ENCODE results near the gene CLDN22. TPM values are rescaled to one million over a fixed set of nuclear protein-coding genes. Genes with fewer than 3 reads are reported as not detected.

The CLDN22 gene
- total and polyA plus RNA-seq, 2 donors (not counting 1 experiment from before 2014, with no cell fraction given) = not detected

GRCh38 chr4:183356931-183357675, 37.0 kb upstream of the CLDN22 start:
- Mint-ChIP-seq H3K4me1 (no peaks in the 10 kb centered on the region), H3K9me3 (ENCODE audit: insufficient read depth) (no peaks in the 10 kb centered on the region), H3K27me3 (peaks cover 19% of the 10 kb centered on the region), H3K27ac (no peak overlapping the region), H3K4me3 (no peak overlapping the region)
- Histone ChIP-seq H3K4me2 (replicated peaks; ENCODE audit: low read depth, low read length, poor library complexity, severe bottlenecking) (no peak overlapping the region), H3K36me3 (replicated peaks in 1 of 2; ENCODE audit: control extremely low read depth in 1 of 2, control insufficient read depth in 1 of 2, extremely low read depth in 1 of 2, insufficient read depth in 2 of 2, low read length in 1 of 2) (no peaks in the 10 kb centered on the region), H3K4me1 (ENCODE audit: control insufficient read depth in 2 of 2, insufficient read depth in 2 of 2, low read length in 2 of 2) (no peaks in the 10 kb centered on the region), H3K27me3 (replicated peaks in 1 of 4; ENCODE audit: control extremely low read depth in 1 of 4, control insufficient read depth in 3 of 4, insufficient read depth in 4 of 4, low read length in 3 of 4) (no peaks in the 10 kb centered on the region), H4K20me1 (ENCODE audit: control insufficient read depth, insufficient read depth, low read length, poor library complexity, severe bottlenecking) (no peaks in the 10 kb centered on the region), H3K79me2 (ENCODE audit: control insufficient read depth, insufficient read depth, low read length) (no peaks in the 10 kb centered on the region), H3K4me3 (ENCODE audit: control extremely low read depth in 1 of 5, extremely low read depth in 1 of 5, insufficient read depth in 1 of 5, low read depth in 2 of 5, low read length in 4 of 5) (no peak overlapping the region), H3K27ac (ENCODE audit: low read length in 2 of 2) (no peak overlapping the region), H2AFZ (ENCODE audit: insufficient read depth, low read depth, low read length, poor library complexity, severe bottlenecking) (no peak overlapping the region), H3K9ac (ENCODE audit: low read length) (no peak overlapping the region), H3K9me3 (ENCODE audit: control extremely low read depth in 1 of 3, control insufficient read depth in 2 of 3, insufficient read depth in 1 of 3, low read length in 2 of 3) (no peaks in the 10 kb centered on the region)
- POLR2A ChIA-PET = no interaction called here
- TF ChIP-seq CTCF (IDR thresholded peaks at IDR 0.05) = no peak
- no peak for TF ChIP-seq EZH2 (IDR thresholded peaks at IDR 0.05; ENCODE audit: borderline replicate concordance, insufficient read depth, low read depth, low read length, poor library complexity, severe bottlenecking)
- WGBS (ENCODE audit: insufficient coverage) = 96% methylated on average over 17 of the region's 20 CpGs
- DNase-seq (no peak), ATAC-seq (ENCODE audit: low read depth) (no peak)
- intact Hi-C loops (cut with micrococcal nuclease) = no loop called here
- CTCF ChIA-PET = no interaction called here

- Mint-ChIP-seq H3K9me3 (ENCODE audit: insufficient read depth) (no peaks in the 10 kb centered on the region), H3K4me1 (no peaks in the 10 kb centered on the region), H3K27ac (no peak overlapping the region), H3K27me3 (peaks cover 23% of the 10 kb centered on the region), H3K4me3 (no peak overlapping the region)
- Histone ChIP-seq H3K79me2 (ENCODE audit: control insufficient read depth, insufficient read depth, low read length) (no peaks in the 10 kb centered on the region), H3K27me3 (replicated peaks in 1 of 4; ENCODE audit: control extremely low read depth in 1 of 4, control insufficient read depth in 3 of 4, insufficient read depth in 4 of 4, low read length in 3 of 4) (no peaks in the 10 kb centered on the region), H3K4me3 (ENCODE audit: control extremely low read depth in 1 of 5, extremely low read depth in 1 of 5, insufficient read depth in 1 of 5, low read depth in 2 of 5, low read length in 4 of 5) (no peak overlapping the region), H4K20me1 (ENCODE audit: control insufficient read depth, insufficient read depth, low read length, poor library complexity, severe bottlenecking) (no peaks in the 10 kb centered on the region), H3K36me3 (replicated peaks in 1 of 2; ENCODE audit: control extremely low read depth in 1 of 2, control insufficient read depth in 1 of 2, extremely low read depth in 1 of 2, insufficient read depth in 2 of 2, low read length in 1 of 2) (no peaks in the 10 kb centered on the region), H3K27ac (ENCODE audit: low read length in 2 of 2) (no peak overlapping the region), H3K4me1 (ENCODE audit: control insufficient read depth in 2 of 2, insufficient read depth in 2 of 2, low read length in 2 of 2) (no peaks in the 10 kb centered on the region), H3K9me3 (ENCODE audit: control extremely low read depth in 1 of 3, control insufficient read depth in 2 of 3, insufficient read depth in 1 of 3, low read length in 2 of 3) (no peaks in the 10 kb centered on the region), H3K9ac (ENCODE audit: low read length) (no peak overlapping the region), H2AFZ (ENCODE audit: insufficient read depth, low read depth, low read length, poor library complexity, severe bottlenecking) (no peak overlapping the region), H3K4me2 (replicated peaks; ENCODE audit: low read depth, low read length, poor library complexity, severe bottlenecking) (no peak overlapping the region)
- ChIA-PET POLR2A (no interaction called here), CTCF (no interaction called here)
- intact Hi-C loops (cut with micrococcal nuclease) = no loop called here
- ATAC-seq (ENCODE audit: low read depth) (no peak), DNase-seq (no peak)
- TF ChIP-seq CTCF (IDR thresholded peaks at IDR 0.05) (no peak), EZH2 (IDR thresholded peaks at IDR 0.05; ENCODE audit: borderline replicate concordance, insufficient read depth, low read depth, low read length, poor library complexity, severe bottlenecking) (no peak)
- WGBS (ENCODE audit: insufficient coverage) = 94% methylated on average over 14 of the region's 20 CpGs
These were observed 36.2 kb upstream of the CLDN22 start for GRCh38 chr4:183356173-183356830.

All from B cell (primary cell).